AG09309 (cell line): ENCODE data around the gene YDJC.

Experiments
- DNase-seq: peaks from one replicate; pipeline ENCODE4 v3.0.0-alpha.2; 2010; ENCODE audit warnings: low read depth
- H3K4me3 ChIP-seq: 2 replicates; pipeline ENCODE4 v1.5.1; 2011; ENCODE audit warnings: mild to moderate bottlenecking, low read depth, low read length, moderate library complexity; ENCODE audit not compliant: control insufficient read depth
- CTCF ChIP-seq: IDR thresholded peaks from 2 replicates; pipeline ENCODE4 v1.5.1; 2011; ENCODE audit warnings: mild to moderate bottlenecking, low read depth, low read length, inconsistent platforms; ENCODE audit not compliant: insufficient read depth, control insufficient read depth; ENCODE audit errors: missing control alignments

The YDJC gene

DNA sequence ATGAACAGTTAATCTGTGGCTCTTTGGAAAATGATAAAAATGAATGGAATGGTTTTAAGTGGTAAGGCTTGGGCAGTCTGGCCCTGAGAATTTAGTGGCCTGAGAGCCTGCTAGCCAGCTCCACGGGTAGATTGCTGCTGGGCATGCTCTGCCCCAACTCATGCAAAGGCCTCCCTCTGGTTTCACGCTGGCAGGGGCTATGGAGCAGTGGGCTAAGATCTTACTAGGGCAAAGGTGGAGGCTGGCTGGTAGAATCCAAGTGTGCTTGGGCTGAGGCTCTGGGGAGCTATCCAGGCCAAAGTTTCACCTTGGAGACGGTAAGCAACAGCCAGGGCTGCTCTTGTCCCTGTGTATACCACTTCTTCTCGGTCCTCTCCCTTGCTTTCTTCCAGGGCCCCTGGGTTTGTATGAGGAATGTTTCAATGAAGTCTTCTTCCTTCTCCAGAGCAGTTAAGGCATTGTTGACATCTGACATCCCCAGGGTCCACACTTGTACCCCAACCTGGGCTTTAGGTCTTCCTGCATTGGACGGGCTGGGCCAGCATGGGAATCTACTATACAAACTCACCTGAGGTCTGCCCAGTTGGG is 34.9 kb downstream of the YDJC start:
- TF ChIP-seq CTCF = no peak
- no peak overlapping the region for H3K4me3 ChIP-seq
- DNase-seq = no peak

GRCh38 chr22:21593406-21594232 is 36.2 kb downstream of the YDJC start:
- no peak for DNase-seq
- peak; percentile 35 for TF ChIP-seq CTCF
- H3K4me3 ChIP-seq = no peak overlapping the region

DNA sequence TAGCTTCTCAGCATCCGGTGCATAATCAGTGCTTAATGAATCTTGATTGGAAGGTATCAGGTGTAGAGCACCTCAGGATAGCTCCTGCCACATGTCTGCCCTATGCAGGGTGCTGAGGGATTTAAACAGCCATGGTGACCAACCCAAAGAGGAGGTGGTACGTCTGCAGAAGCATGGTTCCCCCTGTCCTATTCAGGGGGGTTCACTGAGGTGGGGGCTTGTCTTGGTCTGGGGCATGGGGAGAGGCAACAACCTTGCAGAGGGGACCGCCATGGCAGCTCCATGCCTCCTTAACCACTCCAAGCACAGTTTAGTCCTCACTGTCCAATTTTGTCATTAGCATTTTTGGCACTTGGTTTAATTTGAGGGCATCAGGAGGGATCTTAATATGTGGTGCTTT is 37.4 kb downstream of the YDJC start:
- H3K4me3 ChIP-seq = no peak overlapping the region
- no peak for DNase-seq
- no peak for TF ChIP-seq CTCF

DNA sequence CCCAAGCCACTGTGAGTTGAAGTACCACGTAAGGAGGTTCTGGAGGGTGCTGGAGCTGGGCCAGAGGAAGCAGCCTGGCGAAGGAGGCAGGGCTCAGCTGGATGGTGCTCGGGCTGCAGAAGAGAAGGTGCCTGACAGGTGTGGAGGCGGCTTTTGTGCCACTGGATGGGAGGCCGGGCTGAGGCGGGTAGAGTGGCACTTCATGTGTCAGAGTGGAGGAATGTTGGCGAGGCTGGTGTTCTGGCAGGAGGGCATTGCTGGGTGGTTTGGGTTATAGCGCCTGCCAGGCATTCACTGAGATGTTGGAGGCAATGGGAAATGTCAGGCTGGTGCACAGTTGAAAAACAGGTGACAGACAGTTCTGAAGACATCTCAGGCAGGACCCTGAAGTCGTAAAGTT is 38.1 kb downstream of the YDJC start:
- DNase-seq = no peak
- TF ChIP-seq CTCF = no peak
- no peak overlapping the region for H3K4me3 ChIP-seq

DNA sequence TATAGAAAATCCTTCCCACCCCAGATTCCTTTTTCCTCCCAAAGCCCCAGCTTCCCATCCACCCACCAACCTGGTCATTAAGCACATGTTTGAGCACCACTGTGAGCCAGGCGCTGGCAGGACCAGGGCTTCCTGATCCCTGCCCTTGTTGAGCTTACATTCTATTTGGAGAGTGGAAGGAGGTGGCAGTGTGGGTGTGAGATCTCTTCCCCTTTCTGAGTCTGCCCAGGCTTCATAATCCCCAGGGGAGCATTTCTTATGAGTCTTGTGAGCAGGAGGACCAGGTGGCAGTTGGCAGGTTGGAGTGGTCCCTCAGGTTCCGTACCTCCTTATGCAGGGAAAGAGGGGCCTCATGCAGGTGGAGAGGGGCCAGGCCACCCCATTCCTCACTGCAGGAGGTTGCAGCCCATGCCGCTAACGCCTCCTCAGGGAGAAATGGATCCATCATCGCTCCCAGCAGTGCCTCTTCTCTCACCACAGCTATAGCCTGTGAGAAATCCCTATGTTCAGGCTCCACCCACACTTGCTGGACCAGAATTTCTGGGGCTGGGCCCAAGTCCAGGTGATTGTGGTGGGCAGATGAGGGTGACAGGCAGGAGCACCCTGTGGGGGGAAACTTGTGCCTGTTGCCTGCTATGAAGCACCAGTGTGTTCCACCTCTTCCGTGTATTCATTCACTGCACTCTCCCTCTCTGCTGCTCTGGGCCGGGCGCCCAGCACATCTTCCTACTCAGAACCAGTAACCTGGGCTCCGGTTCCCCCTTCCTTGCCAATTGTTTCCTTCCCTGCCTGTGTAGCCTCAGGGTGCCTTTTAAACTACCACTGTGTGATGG is 38.8 kb downstream of the YDJC start:
- H3K4me3 ChIP-seq = no peak overlapping the region
- no peak for TF ChIP-seq CTCF
- DNase-seq = no peak

DNA sequence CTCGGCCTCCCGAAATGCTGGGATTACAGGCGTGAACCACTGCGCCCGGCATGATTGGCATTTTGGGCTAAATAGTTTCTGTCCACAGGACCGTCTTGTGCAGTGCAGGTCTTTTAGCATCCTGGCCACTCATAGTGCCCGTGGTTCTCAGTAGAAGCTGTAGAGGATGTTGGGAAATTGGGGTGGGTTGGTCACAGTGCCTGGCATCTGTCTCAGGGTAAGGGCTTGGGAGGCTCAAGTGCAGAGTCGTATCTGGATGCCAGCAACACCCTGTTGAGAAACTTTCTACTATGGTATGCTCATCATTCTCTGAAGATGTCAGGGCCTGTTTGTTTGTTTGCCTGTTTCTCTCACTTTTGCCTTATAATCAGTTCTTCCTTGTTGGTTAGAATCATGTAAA is 40.4 kb downstream of the YDJC start:
- no peak for TF ChIP-seq CTCF

More for the DNA sequence above, 40.4 kb downstream of the YDJC start:
- no peak overlapping the region for H3K4me3 ChIP-seq
- DNase-seq = no peak
